ENCODE results near the gene CDC25B.

The CDC25B gene

GRCh38 chr20:3765171-3765882 is 30.8 kb upstream of the CDC25B start:
- no peak for DNase-seq

DNA sequence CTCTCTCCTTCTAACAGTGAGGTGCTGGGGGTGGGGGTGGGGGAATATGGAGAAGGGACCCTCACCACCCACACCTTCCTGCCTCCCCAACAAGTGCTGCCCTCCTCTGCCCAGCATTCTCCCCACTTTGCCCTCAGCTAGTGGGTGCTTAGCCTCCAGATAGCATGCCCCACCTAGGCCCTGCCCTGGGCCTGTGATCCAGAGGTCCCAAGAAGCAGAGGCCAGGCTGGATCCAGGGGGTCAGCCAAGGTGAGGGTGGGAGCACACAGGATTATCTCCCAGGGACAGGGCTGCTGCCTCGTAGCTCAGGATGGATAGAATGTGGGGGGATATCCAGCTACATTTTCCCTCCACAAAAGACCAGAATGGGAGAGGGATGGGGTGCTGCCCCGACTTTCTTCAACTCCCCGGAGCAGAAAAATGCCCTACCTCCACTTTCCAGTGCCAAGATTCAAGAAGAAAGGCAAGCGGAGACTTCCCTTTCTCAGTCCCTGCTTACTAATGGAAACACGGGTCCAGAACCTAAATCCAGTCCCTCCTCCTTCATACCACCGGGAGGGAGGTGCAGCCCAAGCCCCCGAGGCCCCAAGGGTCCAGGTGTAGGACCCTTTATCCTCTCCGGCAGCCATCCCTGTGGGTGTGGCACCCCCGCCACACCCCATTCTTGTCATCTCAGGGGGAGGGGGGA is 29.5 kb upstream of the CDC25B start:
- no peak for DNase-seq

- DNase-seq = no peak
Observed at GRCh38 chr20:3767110-3767426, 29.0 kb upstream of the CDC25B start.

DNA sequence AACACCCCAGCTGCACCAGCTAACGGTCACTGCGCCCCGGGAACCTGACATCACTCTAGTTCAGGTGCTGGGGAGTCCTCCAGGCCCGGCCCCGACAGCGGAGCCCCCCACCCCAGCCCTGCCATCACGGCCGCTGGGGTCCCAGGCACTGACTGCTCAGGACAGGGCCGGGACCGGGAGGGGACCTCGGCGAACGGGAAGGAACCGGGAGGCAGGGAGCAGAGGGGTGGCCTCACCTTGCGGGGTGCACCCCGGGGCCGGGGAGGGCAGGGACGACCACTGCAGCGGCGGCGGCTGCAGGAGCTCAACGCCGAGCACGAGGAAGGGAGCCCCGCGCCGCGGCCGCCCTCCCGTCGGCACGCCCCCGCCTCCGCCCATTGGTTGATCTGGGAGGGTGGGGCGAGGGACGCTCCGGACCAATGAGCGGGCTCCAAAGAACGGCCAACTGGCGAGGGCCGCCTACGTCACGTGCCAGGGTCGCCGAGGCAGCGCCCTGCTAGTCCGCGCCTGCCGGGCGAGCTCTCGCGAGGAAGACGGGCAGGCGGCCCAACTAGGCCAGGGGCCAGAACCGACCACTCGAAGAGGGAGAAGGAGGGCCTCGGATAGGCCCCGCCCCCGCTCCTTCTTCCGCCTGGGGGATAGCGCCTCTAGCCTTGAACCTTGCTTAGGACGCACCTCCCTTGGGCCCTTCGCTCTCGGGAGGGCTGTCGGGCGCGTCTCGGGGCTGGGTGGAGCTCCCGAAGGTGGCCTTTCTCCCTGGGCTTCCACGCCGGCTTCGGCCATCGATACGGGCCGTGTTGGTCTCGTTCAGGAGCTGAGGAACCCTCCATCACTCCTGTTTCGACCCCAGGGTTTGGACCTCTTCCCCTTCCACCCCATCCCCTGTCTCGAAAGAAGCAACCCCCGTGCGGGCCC is 28.4 kb upstream of the CDC25B start, which contains the start of gene ADISSP:
Gene ADISSP (minus strand): TSS at position 327 of the 915 bp plus-strand sequence. CDS start 7,653 bp downstream, outside the sequence.
- peak; percentile 99 for DNase-seq

DNA sequence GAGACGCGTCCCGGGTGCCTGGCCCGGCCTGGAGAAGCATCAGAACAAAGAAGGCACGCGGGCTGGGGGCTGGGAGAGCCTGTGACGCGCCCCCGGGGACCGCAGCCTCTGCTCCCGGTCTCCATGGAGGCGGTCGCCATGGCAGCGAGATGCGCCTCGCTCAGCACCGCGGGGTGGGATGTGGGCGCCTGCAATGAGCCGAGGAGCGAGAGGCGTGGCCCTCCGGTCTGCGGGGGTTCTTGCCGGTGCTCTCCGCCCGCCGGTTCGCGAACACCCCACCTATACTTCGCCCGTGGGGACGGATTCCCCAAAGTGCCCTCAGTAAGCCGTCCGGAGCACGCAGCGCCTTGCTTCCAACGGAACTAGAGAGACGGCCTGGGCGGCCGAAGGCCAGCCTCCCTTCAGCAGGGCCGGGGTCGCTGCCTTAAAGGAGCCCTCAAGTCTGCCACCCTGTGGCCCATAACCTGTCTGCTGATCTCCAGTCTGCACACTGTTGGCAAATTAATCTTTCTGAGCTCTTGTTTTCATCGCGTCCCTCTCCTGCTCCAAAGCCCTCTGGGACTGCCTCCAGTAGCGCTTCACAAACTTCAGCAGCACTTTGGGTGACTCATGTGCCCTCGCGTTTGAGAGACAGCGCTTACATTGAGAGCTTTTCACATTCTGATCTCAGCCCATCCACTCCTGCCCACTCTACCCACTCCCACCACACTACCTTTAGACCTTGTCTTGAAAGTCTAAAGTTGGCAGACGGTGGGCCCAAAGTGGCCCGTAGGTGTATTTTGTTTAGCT is 27.6 kb upstream of the CDC25B start:
- peak; percentile 83 for DNase-seq

DNA sequence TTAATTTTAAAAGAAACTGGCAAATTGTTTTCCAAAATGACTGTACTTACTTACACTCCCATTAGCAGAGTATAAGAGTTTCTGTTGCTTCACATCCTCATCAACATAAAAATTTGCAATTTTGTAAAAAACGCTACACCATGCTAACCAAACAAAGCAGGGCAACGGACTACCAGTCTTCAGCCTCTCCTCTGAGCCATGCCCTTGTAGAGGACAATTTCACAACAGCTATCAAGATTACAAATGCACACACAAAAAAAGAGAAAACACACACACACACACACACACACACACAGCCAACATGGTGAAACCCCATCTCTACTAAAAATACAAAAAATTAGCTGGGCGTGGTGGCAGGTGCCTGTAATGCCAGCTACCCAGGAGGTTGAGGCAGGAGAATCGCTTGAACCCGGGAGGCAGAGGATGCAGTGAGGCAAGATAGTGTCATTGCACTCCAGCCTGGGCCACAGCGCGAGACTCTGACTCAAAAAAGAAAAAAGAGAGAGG is 24.5 kb upstream of the CDC25B start:
- DNase-seq = no peak

GRCh38 chr20:3775457-3776108 is 20.5 kb upstream of the CDC25B start:
- no peak for DNase-seq

DNA sequence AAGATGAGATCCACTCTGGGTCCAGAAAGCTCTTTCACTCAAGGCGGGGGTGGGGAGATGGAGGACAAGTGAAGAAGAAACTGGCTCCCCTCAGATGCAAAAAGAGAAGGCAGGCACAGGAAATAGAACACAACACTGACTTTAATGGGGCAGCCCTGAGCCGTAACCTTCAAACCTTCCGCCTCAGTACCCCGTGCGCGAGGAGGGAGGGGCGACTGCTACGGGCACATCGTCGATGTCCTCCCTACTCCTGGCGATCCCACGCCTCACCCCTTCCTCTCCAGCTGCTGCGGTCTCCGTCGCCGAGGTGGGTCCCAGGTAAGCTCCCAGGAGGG is 18.8 kb upstream of the CDC25B start:
- DNase-seq = no peak

DNA sequence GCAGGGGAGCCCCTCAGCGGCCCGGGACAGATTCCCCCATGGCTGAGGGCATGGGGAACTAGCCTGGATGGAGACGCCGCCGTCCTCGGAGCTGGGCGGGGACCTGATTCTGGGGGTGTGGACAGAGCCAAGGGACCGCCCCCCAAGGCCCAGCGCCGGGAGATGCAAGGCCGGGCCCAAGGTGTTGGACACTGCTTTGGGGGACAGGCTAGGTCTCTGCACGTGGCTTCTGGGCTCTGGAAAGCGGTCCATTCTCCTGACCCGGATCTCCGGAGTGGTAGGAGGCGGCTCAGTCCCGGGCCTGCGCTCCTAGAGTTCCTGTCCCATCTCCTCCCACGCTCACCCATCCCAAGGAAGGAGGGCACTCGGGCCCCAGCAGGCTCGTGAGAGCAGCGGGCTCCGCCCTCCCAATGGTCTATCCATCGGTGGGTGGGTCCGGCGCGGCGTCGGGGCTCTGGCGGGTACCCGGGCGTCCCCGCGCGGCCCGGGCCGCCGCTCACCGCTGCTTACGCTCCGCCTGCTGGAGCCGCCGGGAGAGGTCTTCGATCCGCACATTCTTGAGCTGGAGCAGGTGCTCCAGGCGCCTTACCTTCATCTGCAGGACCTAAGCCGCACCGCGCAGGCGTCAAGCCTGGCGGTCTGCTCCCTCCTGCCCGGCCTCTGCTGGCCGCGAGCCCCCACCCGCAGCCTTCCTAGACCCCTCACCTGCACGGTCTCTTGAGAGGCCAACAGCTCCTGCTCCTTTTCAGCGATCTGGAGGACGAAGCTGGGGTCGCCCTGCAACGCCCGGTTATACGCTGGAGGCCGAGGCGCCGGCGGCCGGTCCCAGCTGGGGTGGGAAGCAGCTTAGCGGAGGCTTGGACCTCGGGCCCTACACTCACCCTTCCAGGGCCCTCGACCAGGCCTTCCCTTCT is 18.1 kb upstream of the CDC25B start:
- DNase-seq = peak; percentile 37

GRCh38 chr20:3778976-3779375 is 17.1 kb upstream of the CDC25B start:
- DNase-seq = no peak

DNA sequence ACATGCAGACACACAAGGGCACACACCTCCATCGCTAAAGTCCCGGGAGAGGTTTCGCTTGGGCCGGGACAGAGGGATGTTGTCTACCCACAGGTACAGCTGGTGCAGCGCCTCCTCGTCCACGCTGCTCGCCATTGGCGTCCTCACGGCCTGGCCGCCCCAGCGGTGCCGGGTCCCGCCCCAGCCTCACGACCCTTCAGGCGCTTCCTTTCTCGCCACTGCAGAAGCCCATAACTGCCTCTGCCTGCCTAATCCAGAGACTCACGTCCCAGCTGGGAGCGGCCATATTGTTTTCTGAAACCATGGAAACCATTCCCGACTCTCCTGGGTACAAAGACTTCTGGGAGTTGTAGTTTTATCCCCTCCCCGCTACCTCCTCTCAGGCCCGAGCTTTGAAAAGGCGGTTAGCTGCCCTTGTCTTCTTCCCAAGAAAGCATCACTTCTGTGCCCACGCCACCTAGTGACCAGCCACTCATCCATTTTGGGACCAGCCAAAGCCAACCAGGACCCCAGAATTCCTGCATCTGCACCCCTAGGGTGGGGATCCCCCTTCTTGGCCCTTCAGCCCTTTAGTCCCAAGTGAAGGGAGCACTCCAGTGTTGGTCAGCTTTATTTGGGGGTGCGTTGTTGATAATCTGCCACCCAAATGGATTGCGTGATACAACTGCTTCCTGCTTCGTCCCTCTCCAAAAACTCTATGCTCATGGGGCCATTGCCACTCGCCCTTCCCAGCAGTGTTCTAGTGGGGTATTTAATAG is 14.8 kb upstream of the CDC25B start, which contains the start of gene SPEF1:
Gene SPEF1 (minus strand): TSS at position 296 of the 758 bp plus-strand sequence. CDS start 161 bp downstream, at position 135.
- DNase-seq = peak; percentile 93

DNA sequence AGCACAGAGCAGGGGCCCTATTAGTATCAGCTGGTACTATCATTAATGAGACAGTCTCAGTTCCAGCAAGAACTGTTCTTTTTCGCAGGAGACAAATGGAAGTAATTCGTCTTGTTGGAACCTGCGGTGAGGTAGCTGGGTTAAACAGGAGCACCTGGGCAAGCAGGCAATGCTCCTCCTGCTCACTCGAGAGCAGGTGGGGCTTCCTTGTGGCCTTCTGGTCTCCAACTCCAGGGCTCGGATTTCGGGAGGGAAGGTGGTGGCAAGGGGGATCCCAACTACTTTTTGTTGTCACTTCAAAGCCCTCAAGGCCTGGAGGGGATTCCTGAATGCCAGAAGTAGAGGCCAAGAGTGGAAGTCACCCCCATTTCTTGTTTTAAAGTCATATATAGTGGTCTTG is 13.5 kb upstream of the CDC25B start:
- no peak for DNase-seq

DNA sequence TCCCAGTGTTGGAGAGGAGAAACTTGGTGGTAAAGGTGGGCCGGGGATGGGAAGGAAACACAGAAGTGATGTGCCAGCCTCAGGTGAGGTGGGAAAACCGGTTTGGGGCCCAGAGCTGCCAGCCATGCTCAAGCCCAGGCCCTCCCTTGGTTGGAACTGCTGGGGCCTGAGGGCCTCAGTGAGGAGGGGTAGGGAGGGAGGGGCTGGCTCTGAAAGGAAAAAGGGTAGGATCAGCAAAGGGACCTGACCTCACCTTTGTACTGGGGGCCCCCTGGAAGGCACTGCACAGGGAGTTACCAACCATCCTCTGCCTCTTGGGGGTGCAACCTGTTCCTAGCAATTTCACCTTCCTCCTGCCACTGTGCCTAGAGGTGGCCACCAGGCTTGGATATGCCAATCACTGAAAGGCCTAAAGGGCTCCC is 13.0 kb upstream of the CDC25B start:
- no peak for DNase-seq

DNA sequence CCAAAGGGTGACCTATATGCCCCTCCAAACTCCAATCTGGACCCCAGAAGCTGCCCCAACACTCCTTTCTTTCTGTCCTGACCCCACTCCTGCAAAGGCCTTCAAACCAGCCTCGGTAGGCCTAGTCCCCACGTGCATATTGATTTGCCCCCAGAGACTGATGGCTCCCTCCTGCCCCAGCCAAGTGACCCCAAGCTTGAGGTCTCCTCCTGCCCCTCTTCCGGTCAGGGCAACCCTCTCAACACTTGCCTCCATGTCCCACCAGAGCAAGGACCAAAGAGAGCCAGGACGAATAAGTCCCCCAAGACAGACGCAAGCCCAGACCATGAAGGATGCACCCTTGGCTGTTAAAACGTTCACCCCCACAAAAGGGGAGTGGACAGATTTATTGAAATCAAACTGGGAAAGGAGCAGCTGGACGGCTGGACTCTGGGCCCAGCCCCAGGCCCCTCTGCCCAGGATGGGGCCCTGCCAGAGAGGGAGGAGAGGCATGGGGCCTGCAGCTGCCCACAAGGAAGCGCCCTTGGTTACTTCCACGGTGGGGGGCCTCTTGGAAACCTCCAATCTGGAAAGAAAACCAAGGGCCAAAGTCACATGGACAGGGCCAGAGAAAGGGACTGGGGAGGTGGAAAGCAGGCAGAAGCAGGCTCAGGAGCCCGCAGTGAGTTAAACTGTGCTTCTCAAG is 12.5 kb upstream of the CDC25B start:
- DNase-seq = no peak

- DNase-seq = no peak
Observed at GRCh38 chr20:3784216-3784853, 11.8 kb upstream of the CDC25B start.

DNA sequence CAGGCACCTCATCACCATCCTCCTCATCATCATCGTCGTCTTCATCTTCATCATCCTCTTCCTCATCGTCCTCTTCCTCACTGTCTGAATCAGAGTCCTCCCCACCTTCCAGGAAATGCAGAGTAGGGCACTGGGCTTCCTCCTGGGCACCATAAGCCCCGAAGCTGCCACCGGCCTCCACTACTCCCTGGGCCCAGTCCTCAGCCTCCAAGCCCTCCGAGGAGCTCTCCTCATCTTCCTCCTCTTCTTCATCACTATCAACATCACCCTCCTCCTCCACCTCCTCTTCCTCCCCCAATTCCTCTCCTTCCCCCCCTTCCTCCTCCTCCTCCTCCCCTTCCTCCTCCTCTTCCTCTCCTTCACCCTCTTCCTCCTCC is 11.3 kb upstream of the CDC25B start:
- no peak for DNase-seq

DNA sequence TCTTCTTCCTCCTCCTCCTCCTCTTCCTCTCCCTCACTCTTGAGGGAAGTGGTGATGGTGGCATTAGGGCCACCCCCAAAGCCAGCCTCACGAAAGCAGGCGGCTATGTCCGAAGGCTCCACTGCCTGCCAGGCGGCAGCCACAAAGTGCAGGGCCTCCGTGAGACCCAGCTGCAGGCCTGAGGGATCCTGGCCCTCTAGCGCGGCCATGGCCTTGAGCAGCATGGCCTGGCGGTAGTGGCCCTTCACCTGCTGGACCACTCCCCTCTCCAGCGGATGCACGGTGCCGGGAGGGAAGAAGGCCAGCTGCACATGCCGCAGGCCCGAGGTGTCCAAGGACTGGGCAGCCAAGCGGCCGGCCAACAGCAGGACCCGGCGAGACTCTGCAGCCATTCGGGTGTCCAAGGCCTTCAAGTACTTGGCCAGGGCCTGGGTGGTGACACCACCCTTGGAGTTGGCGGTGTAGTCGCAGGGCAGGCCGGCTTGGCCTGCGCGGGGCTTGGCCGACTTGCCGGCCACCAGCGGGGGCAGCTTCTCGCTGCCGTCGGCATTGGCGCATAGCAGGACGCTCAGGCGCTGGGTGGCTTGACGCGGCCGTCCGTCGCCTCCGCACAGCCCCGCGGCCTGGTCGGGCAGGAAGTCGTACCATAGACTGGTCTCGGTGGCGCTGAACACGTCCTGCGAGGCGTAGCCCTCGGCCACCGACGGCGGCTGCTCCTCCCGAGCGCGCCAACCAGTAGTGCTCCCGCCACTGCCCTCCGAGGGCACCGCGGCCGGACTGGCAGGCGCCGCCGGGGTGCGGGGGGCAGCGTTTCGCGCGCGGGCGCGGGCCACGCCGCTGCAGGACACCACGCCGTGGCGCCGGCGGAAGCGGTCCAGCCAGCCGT is 10.6 kb upstream of the CDC25B start:
- no peak for DNase-seq

GRCh38 chr20:3786126-3786484 is 10.0 kb upstream of the CDC25B start:
- DNase-seq = peak; percentile 51

All from NCI-H1105 (cell line).